SK-N-SH treated with all-trans-retinoic acid at 6 μM for 48 hours (cell line): ENCODE measurements around the gene TES.

Experiments
- ISL1 ChIP-seq: fragments of 250-450 bp; sonication (Bioruptor Pico); IDR thresholded peaks from 2 replicates; pipeline ENCODE4 v2.1.2; 2022; ENCODE audit warnings: mild to moderate bottlenecking, moderate library complexity
- RARB ChIP-seq: fragments of 250-450 bp; sonication (Bioruptor Pico); IDR thresholded peaks from 2 replicates; pipeline ENCODE4 v1.8.0; 2021; ENCODE audit warnings: mild to moderate bottlenecking, moderate library complexity
- TF ChIP-seq, protein P1 (sequence below): fragments of 250-450 bp; sonication (Bioruptor Pico); IDR thresholded peaks from 2 replicates; pipeline ENCODE4 v1.8.0; 2020; ENCODE audit warnings: mild to moderate bottlenecking, moderate library complexity, borderline replicate concordance

DNA sequence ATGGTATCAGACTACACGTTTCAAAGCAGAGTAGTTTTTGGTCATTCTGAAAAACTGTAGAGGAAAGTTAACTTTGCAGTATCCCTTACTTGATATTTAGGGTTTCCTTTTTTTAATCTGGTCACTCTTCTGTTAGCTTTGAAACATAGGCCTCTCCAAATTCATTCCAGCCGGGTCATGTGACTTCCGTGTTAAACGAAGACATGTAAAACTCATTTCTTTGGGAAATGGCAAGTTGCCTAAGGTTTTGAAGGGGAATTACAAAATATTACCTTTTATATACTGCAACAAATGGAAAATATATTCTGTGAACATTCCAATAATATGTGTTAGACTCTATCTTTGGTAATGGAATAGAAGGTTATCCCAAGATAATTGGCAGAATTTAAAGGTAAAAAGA is 9.5 kb downstream of the TES start:
- TF ChIP-seq, protein P1, sequence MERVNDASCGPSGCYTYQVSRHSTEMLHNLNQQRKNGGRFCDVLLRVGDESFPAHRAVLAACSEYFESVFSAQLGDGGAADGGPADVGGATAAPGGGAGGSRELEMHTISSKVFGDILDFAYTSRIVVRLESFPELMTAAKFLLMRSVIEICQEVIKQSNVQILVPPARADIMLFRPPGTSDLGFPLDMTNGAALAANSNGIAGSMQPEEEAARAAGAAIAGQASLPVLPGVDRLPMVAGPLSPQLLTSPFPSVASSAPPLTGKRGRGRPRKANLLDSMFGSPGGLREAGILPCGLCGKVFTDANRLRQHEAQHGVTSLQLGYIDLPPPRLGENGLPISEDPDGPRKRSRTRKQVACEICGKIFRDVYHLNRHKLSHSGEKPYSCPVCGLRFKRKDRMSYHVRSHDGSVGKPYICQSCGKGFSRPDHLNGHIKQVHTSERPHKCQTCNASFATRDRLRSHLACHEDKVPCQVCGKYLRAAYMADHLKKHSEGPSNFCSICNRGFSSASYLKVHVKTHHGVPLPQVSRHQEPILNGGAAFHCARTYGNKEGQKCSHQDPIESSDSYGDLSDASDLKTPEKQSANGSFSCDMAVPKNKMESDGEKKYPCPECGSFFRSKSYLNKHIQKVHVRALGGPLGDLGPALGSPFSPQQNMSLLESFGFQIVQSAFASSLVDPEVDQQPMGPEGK (CRISPR knock-in tag): no peak
- no peak for TF ChIP-seq ISL1 (CRISPR knock-in tag)
- TF ChIP-seq RARB: no peak
